ENCODE data around the gene WLS.
"Not testable (repeated sequence)": the region's sequence is repeated elsewhere in the genome, so short reads cannot be mapped to it uniquely, and the experiment has no call there.

The WLS gene

GRCh38 chr1:68197891-68198290 is 34.4 kb downstream of the WLS start:
- no peak for DNase-seq

- no peak for DNase-seq
Measured at GRCh38 chr1:68197461-68197860, 34.9 kb downstream of the WLS start.

- no peak for DNase-seq
Measured at GRCh38 chr1:68196676-68197075, 35.6 kb downstream of the WLS start.

GRCh38 chr1:68191717-68192116 is 40.6 kb downstream of the WLS start:
- no peak for DNase-seq

- DNase-seq: no peak
Measured at GRCh38 chr1:68188644-68189340, 43.5 kb downstream of the WLS start.

GRCh38 chr1:68188060-68188538 is 44.2 kb downstream of the WLS start:
- DNase-seq: no peak

GRCh38 chr1:68185743-68186142 is 46.6 kb downstream of the WLS start:
- no peak for DNase-seq

- no peak for DNase-seq
Measured at GRCh38 chr1:68183895-68184294, 48.4 kb downstream of the WLS start.

GRCh38 chr1:68181165-68181556 is 51.2 kb downstream of the WLS start:
- DNase-seq: no peak

GRCh38 chr1:68180441-68181164 is 51.7 kb downstream of the WLS start:
- no peak for DNase-seq

- DNase-seq: no peak
Measured at GRCh38 chr1:68178821-68179490, 53.4 kb downstream of the WLS start.

GRCh38 chr1:68175621-68176398 is 56.5 kb downstream of the WLS start:
- no peak for DNase-seq

- no peak for DNase-seq
Measured at GRCh38 chr1:68174738-68175113, 57.6 kb downstream of the WLS start.

- DNase-seq: no peak
Measured at GRCh38 chr1:68173936-68174737, 58.2 kb downstream of the WLS start.

GRCh38 chr1:68173283-68173935 is 58.9 kb downstream of the WLS start:
- no peak for DNase-seq

GRCh38 chr1:68171795-68172194 is 60.5 kb downstream of the WLS start:
- DNase-seq: not testable (repeated sequence)

- no peak for DNase-seq
Measured at GRCh38 chr1:68168545-68169171, 63.7 kb downstream of the WLS start.

- no peak for DNase-seq
Measured at GRCh38 chr1:68167211-68167610, 65.1 kb downstream of the WLS start.

- no peak for DNase-seq
Measured at GRCh38 chr1:68166348-68166747, 66.0 kb downstream of the WLS start.

- no peak for DNase-seq
Measured at GRCh38 chr1:68165665-68166064, 66.7 kb downstream of the WLS start.

- DNase-seq: no peak
Measured at GRCh38 chr1:68164918-68165317, 67.4 kb downstream of the WLS start.

All from NK-92 treated with Interleukin-12 subunit alpha and Interleukin-12 subunit beta, amount 100 ng/mL, for 24 hours (cell line).